ENCODE data around the gene GLI3.

Gene GLI3

DNA sequence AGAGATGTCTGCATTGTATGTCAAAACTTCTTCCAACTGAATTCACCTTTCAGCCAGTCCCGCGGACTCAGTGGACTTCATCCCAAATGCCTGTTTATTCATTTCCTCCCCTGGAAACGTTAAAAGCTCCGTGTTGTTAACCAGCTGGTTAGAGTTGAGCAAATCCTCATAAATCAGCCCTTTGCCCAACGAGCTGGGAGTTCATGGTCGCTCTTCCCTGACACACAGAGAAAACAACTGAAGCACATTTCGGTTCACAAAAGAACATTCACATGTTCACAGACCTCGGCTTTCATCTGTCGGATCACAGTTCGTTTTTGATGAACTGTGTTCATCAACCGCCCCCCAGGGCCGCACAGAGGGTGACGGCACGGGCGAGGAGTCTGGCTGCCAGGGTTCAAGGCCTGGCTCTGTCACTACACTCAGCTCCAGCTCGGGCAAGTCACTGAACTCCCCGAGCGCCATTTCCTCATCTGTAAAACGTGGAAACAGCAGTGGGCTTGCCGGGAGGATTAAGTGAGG, 62.6 kb downstream of the GLI3 start:
- H3K36me3 ChIP-seq, result no peaks in the 10 kb centered on the region
- TF ChIP-seq, protein P1, sequence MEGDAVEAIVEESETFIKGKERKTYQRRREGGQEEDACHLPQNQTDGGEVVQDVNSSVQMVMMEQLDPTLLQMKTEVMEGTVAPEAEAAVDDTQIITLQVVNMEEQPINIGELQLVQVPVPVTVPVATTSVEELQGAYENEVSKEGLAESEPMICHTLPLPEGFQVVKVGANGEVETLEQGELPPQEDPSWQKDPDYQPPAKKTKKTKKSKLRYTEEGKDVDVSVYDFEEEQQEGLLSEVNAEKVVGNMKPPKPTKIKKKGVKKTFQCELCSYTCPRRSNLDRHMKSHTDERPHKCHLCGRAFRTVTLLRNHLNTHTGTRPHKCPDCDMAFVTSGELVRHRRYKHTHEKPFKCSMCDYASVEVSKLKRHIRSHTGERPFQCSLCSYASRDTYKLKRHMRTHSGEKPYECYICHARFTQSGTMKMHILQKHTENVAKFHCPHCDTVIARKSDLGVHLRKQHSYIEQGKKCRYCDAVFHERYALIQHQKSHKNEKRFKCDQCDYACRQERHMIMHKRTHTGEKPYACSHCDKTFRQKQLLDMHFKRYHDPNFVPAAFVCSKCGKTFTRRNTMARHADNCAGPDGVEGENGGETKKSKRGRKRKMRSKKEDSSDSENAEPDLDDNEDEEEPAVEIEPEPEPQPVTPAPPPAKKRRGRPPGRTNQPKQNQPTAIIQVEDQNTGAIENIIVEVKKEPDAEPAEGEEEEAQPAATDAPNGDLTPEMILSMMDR (IDR thresholded peaks at IDR 0.05; ENCODE audit: low read depth, low read length), result no peak
- no peaks in the 10 kb centered on the region for H3K27me3 ChIP-seq (ENCODE audit: insufficient read depth, low read depth, severe bottlenecking)
- H3K27ac ChIP-seq, result no peak overlapping the region
- H3K9me3 ChIP-seq (ENCODE audit: severe bottlenecking), result no peaks in the 10 kb centered on the region
- DNase-seq, result no peak
- no peak overlapping the region for H3K4me3 ChIP-seq (ENCODE audit: low read depth, low read length)

DNA sequence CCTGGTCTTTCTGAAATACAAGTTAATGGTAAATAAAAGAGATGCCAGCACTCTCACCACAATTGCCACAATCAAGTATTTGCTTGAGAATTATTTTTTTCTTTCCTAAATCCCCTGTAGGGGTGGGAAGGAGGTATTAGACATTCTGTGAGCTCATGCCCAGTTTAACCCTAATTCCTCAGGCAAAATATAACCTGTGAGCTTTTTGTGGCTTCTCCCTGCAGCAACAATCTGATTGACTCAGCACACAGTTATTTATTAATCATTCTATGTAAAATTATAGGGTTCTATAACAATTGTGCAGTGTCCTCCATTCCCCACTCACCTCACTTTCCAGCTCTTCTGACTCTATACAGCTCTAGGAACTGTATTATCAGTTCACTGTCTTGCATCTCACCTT, 66.3 kb downstream of the GLI3 start:
- no peak overlapping the region for H3K4me3 ChIP-seq (ENCODE audit: low read depth, low read length)
- H3K27me3 ChIP-seq (ENCODE audit: insufficient read depth, low read depth, severe bottlenecking), result no peaks in the 10 kb centered on the region
- no peak overlapping the region for H3K27ac ChIP-seq
- H3K9me3 ChIP-seq (ENCODE audit: severe bottlenecking), result no peaks in the 10 kb centered on the region
- H3K36me3 ChIP-seq, result no peaks in the 10 kb centered on the region
- DNase-seq, result no peak
- TF ChIP-seq, protein P1 (IDR thresholded peaks at IDR 0.05; ENCODE audit: low read depth, low read length), result no peak

- Histone ChIP-seq H3K4me3 (ENCODE audit: low read depth, low read length) (no peak overlapping the region), H3K27ac (no peak overlapping the region), H3K27me3 (ENCODE audit: insufficient read depth, low read depth, severe bottlenecking) (no peaks in the 10 kb centered on the region), H3K36me3 (no peaks in the 10 kb centered on the region), H3K9me3 (ENCODE audit: severe bottlenecking) (no peaks in the 10 kb centered on the region)
- DNase-seq, result no peak
- TF ChIP-seq, protein P1 (IDR thresholded peaks at IDR 0.05; ENCODE audit: low read depth, low read length), result no peak
These were observed 68.5 kb downstream of the GLI3 start for GRCh38 chr7:42168512-42168911.

GRCh38 chr7:42167631-42168236, 69.3 kb downstream of the GLI3 start:
- H3K9me3 ChIP-seq (ENCODE audit: severe bottlenecking), result no peaks in the 10 kb centered on the region
- no peak overlapping the region for H3K27ac ChIP-seq
- TF ChIP-seq, protein P1 (IDR thresholded peaks at IDR 0.05; ENCODE audit: low read depth, low read length), result no peak
- H3K36me3 ChIP-seq, result no peaks in the 10 kb centered on the region
- H3K4me3 ChIP-seq (ENCODE audit: low read depth, low read length), result no peak overlapping the region
- no peaks in the 10 kb centered on the region for H3K27me3 ChIP-seq (ENCODE audit: insufficient read depth, low read depth, severe bottlenecking)
- DNase-seq, result no peak

GRCh38 chr7:42167206-42167605, 69.8 kb downstream of the GLI3 start:
- Histone ChIP-seq H3K27ac (no peak overlapping the region), H3K36me3 (no peaks in the 10 kb centered on the region), H3K4me3 (ENCODE audit: low read depth, low read length) (no peak overlapping the region), H3K9me3 (ENCODE audit: severe bottlenecking) (no peaks in the 10 kb centered on the region), H3K27me3 (ENCODE audit: insufficient read depth, low read depth, severe bottlenecking) (no peaks in the 10 kb centered on the region)
- TF ChIP-seq, protein P1 (IDR thresholded peaks at IDR 0.05; ENCODE audit: low read depth, low read length), result no peak
- no peak for DNase-seq
